GM13977 (cell line): ENCODE results near the gene PARD3.

ENCODE experiments used
- DNase-seq: peaks from one replicate; pipeline ENCODE4 v3.0.0; 2012; ENCODE audit warnings: low spot score
- CTCF ChIP-seq: IDR thresholded peaks from 2 replicates; pipeline ENCODE4 v1.5.1; 2012; ENCODE audit warnings: mild to moderate bottlenecking, control low read depth; ENCODE audit not compliant: insufficient read depth; ENCODE audit errors: extremely low read depth, missing control alignments
- in situ Hi-C: fragments of 300-500 bp; cut with MboI; formaldehyde crosslinking; loops from one replicate; pipeline ENCODE4 v1.12.0; 2022; ENCODE audit warnings: low sequenced_read_pairs, low pct_unique_long_range_greater_than_20kb, mixed read lengths, inconsistent platforms; ENCODE audit not compliant: unreplicated experiment

The PARD3 gene

GRCh38 chr10:34126371-34127151 lies 688.5 kb downstream of the PARD3 start:
- in situ Hi-C loops: no loop called here
- no peak for TF ChIP-seq CTCF
- DNase-seq: no peak

DNA sequence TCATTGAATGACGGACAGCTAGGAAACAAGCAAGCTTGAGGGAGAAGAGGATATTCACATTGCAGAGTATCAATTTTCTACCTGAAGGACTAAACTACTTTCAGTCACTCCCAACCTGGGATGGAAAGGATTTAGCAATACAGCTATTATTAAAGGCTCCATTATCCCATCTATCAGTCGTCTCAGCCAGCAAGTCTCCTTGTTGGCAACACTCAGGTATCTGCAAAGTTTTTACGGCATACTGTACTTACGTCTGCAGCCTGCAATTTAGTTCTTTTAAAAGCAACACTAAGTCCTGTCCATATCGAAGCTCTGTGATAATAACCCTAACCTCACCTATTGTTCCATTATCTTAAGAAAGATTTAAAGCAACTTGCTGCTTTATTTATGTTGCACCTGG lies 689.4 kb downstream of the PARD3 start:
- in situ Hi-C loops: no loop called here
- TF ChIP-seq CTCF: no peak
- no peak for DNase-seq

- no peak for DNase-seq
- in situ Hi-C loops: no loop called here
- TF ChIP-seq CTCF: no peak
These were observed 690.5 kb downstream of the PARD3 start for GRCh38 chr10:34124522-34125035.

GRCh38 chr10:34121781-34122622 lies 693.1 kb downstream of the PARD3 start:
- DNase-seq: no peak

DNA sequence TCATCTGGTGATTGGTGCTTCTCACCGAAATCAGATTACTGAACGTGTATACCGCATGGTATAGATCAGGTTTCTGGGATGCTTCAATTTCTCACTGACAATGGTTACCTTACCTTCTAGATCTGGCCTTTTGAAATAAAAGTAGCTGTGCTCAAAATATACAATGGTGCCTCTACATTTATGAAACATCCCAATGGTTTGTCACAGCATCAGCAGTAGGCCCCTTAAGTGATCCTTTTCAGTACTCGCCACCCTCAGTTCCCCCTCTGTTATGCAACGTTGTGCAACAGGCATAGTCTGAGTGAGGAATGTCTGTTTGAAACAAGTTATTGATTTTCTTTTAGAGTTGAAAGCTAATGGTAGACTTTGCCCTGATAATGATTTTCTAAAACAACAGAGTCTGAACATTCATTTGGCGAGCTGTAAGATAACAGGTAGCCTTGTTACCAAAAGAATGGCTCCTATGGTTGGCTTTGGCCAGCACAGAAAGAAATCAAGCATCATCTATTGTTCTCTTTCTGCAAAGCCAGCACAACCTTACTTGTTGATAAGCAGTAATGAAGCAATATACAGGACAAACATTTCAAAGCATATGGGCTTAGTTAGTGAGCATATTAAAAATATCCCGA lies 693.9 kb downstream of the PARD3 start:
- in situ Hi-C loops: no loop called here
- TF ChIP-seq CTCF: no peak
- no peak for DNase-seq

More at GRCh38 chr10:34121781-34122622, 693.1 kb downstream of the PARD3 start:
- TF ChIP-seq CTCF: no peak
- in situ Hi-C loops: no loop called here

- no peak for DNase-seq
- TF ChIP-seq CTCF: no peak
These were observed 695.6 kb downstream of the PARD3 start for GRCh38 chr10:34119456-34119855.

More at GRCh38 chr10:34119456-34119855, 695.6 kb downstream of the PARD3 start:
- in situ Hi-C loops: no loop called here
